Fibroblast of lung (primary cell): ENCODE data around the gene TVP23A.

ENCODE experiments used
- CTCF ChIP-seq, 2 donors: IDR thresholded peaks in 1 of 2; conservative IDR thresholded peaks in 1 of 2; 1 replicate in 1 of 2; 2 replicates in 1 of 2; pipeline ENCODE4 v1.5.1; 2011 to 2012; ENCODE audit warnings: low read length in 2 of 2, control low read depth in 1 of 2, inconsistent platforms in 1 of 2, low read depth in 1 of 2, mild to moderate bottlenecking in 1 of 2
- EZH2 ChIP-seq: IDR thresholded peaks from 2 replicates; pipeline ENCODE4 v1.5.1; 2012; ENCODE audit warnings: low read length, control low read depth, mild to moderate bottlenecking; ENCODE audit errors: missing control alignments

DNA sequence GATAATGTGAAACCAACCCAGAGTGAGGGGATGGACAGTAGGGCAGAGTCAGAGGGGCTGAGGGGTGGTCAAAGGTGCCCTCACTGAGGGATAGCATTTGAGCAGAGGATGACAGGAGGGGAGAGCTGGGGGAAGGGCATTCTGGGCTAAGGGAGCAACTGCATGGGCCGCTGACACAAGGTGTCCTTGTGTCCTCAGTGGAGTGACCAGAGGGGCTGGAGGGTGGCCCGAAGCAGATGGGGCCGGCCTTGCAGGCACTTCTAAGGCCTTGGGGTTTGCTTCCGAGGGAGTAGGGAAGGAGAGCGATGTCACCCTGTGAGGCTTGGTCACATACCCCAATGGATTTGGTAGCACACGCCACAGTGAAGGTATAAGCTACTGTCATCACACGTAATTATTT, 64.9 kb downstream of the TVP23A start:
- TF ChIP-seq CTCF (conservative IDR thresholded peaks at IDR 0.05 in 1 of 2, IDR thresholded peaks at IDR 0.05 in 1 of 2; ENCODE audit: low read depth in 1 of 2, low read length in 2 of 2) (no peak), EZH2 (no peak)
